ENCODE measurements around the gene MAP7.
"Not testable (repeated sequence)": the region's sequence is repeated elsewhere in the genome, so short reads cannot be mapped to it uniquely, and the experiment has no call there.

MAP7 gene

GRCh38 chr6:136337606-136338005 is 212.6 kb downstream of the MAP7 start:
- no peak for DNase-seq (ENCODE audit: low read depth in 3 of 3)

GRCh38 chr6:136337121-136337520 is 213.1 kb downstream of the MAP7 start:
- DNase-seq (ENCODE audit: low read depth in 3 of 3) = no peak

- DNase-seq (ENCODE audit: low read depth in 3 of 3) = no peak
These were observed 214.4 kb downstream of the MAP7 start for GRCh38 chr6:136335736-136336363.

GRCh38 chr6:136334853-136335252 is 215.4 kb downstream of the MAP7 start:
- no peak for DNase-seq (ENCODE audit: low read depth in 3 of 3)

- no peak for DNase-seq (ENCODE audit: low read depth in 3 of 3)
These were observed 215.8 kb downstream of the MAP7 start for GRCh38 chr6:136334465-136334846.

GRCh38 chr6:136333824-136334464 is 216.3 kb downstream of the MAP7 start:
- no peak for DNase-seq (ENCODE audit: low read depth in 3 of 3)

- DNase-seq (ENCODE audit: low read depth in 3 of 3) = no peak
These were observed 218.8 kb downstream of the MAP7 start for GRCh38 chr6:136331461-136331860.

- DNase-seq (ENCODE audit: low read depth in 3 of 3) = no peak
These were observed 219.6 kb downstream of the MAP7 start for GRCh38 chr6:136330634-136331033.

GRCh38 chr6:136326038-136326553 is 224.1 kb downstream of the MAP7 start:
- DNase-seq (ENCODE audit: low read depth in 3 of 3) = no peak

GRCh38 chr6:136324686-136325380 is 225.4 kb downstream of the MAP7 start:
- no peak for DNase-seq (ENCODE audit: low read depth in 3 of 3)

- no peak for DNase-seq (ENCODE audit: low read depth in 3 of 3)
These were observed 226.7 kb downstream of the MAP7 start for GRCh38 chr6:136323431-136324112.

GRCh38 chr6:136319732-136320131 is 230.5 kb downstream of the MAP7 start:
- DNase-seq (ENCODE audit: low read depth in 3 of 3) = no peak

- DNase-seq (ENCODE audit: low read depth in 3 of 3) = no peak
These were observed 231.5 kb downstream of the MAP7 start for GRCh38 chr6:136318676-136319075.

- no peak for DNase-seq (ENCODE audit: low read depth in 3 of 3)
These were observed 232.3 kb downstream of the MAP7 start for GRCh38 chr6:136317971-136318370.

GRCh38 chr6:136317021-136317694 is 233.1 kb downstream of the MAP7 start:
- DNase-seq (ENCODE audit: low read depth in 3 of 3) = peak; percentile 9 to 42 (median 27)

- no peak for DNase-seq (ENCODE audit: low read depth in 3 of 3)
These were observed 234.6 kb downstream of the MAP7 start for GRCh38 chr6:136315594-136315993.

GRCh38 chr6:136312975-136313374 is 237.2 kb downstream of the MAP7 start:
- DNase-seq (ENCODE audit: low read depth in 3 of 3) = no peak

GRCh38 chr6:136309729-136310311 is 240.4 kb downstream of the MAP7 start:
- DNase-seq (ENCODE audit: low read depth in 3 of 3) = no peak

GRCh38 chr6:136309171-136309570 is 241.1 kb downstream of the MAP7 start:
- DNase-seq (ENCODE audit: low read depth in 3 of 3) = no peak

GRCh38 chr6:136308469-136308868 is 241.8 kb downstream of the MAP7 start:
- not testable (repeated sequence) for DNase-seq (ENCODE audit: low read depth in 3 of 3)

GRCh38 chr6:136307351-136307750 is 242.9 kb downstream of the MAP7 start:
- no peak for DNase-seq (ENCODE audit: low read depth in 3 of 3)
